IgD-negative memory B cell (primary cell): ENCODE measurements around the gene ATRAID. TPM values are rescaled to one million over a fixed set of nuclear protein-coding genes. Genes with fewer than 3 reads are reported as not detected.

ENCODE experiments used
- H3K27ac Mint-ChIP-seq, 3 donors: one replicate each; pipeline ENCODE4 v1.8.0; 2020 to 2022; ENCODE audit warnings: mild to moderate bottlenecking in 3 of 3, mixed read lengths in 3 of 3, moderate library complexity in 1 of 3
- H3K27me3 Mint-ChIP-seq: one replicate; pipeline ENCODE4 v1.8.0; 2021; ENCODE audit warnings: mixed read lengths
- H3K36me3 Mint-ChIP-seq: one replicate; pipeline ENCODE4 v1.8.0; 2020; ENCODE audit warnings: mild to moderate bottlenecking, mixed read lengths
- H3K4me1 Mint-ChIP-seq, 3 donors: one replicate each; pipeline ENCODE4 v1.8.0; 2020 to 2022; ENCODE audit warnings: mixed read lengths in 3 of 3, mild to moderate bottlenecking in 1 of 3
- H3K4me3 Mint-ChIP-seq, 4 donors: one replicate each; pipeline ENCODE4 v1.8.0; 2020 to 2022; ENCODE audit warnings: mild to moderate bottlenecking in 4 of 4, mixed read lengths in 4 of 4, moderate library complexity in 3 of 4
- H3K9me3 Mint-ChIP-seq, 3 donors: one replicate each; pipeline ENCODE4 v1.8.0; 2020 to 2021; ENCODE audit warnings: mixed read lengths in 3 of 3, mild to moderate bottlenecking in 1 of 3
- polyA plus RNA-seq: library from polyadenylated mRNA; unstranded; fragments of 300-500 nt; fragmentation: Illumina TruSeq; gene quantifications from one replicate; pipeline ENCODE4 v1.2.3, GENCODE V29; 2021

Gene ATRAID
- polyA plus RNA-seq, 1 donor from 2014 or later = 274 TPM

DNA sequence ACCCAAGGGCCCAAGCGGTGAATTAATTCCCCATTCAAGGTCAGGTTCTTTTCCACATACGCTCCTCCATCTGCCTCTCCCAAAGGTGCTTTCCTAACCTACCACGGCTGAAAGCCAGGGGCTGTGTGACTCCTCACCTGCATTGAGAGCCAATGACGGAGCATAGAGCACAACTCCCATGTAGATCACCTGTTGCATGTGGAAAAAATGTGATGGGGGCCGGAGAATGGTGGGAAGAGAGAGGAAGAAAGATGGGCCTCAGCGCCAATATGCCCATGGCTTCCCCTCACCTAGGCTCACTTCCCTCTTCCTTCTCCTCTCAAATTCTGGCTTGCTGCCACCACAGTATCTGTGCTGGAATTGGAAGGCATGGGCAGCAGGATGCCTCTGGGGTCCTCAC, 5.5 kb upstream of the ATRAID start:
- peak overlapping the region in 1 of 3 donors; percentile 51 for H3K27ac Mint-ChIP-seq
- no peak overlapping the region for H3K4me3 Mint-ChIP-seq
- H3K9me3 Mint-ChIP-seq = no peaks in the 10 kb centered on the region
- H3K36me3 Mint-ChIP-seq = no peaks in the 10 kb centered on the region
- H3K4me1 Mint-ChIP-seq = peaks cover 6 to 10% (median 8%) of the 10 kb centered on the region in 3 donors
- no peaks in the 10 kb centered on the region for H3K27me3 Mint-ChIP-seq

- Mint-ChIP-seq H3K27me3 (no peaks in the 10 kb centered on the region), H3K4me1 (peaks cover 13 to 19% (median 16%) of the 10 kb centered on the region in 3 donors), H3K27ac (peak overlapping the region in 1 of 3 donors; percentile 51), H3K9me3 (no peaks in the 10 kb centered on the region), H3K36me3 (peaks cover 2% of the 10 kb centered on the region), H3K4me3 (peak overlapping the region in 1 of 4 donors; percentile 90)
Observed at GRCh38 chr2:27208486-27209050, 3.3 kb upstream of the ATRAID start.

DNA sequence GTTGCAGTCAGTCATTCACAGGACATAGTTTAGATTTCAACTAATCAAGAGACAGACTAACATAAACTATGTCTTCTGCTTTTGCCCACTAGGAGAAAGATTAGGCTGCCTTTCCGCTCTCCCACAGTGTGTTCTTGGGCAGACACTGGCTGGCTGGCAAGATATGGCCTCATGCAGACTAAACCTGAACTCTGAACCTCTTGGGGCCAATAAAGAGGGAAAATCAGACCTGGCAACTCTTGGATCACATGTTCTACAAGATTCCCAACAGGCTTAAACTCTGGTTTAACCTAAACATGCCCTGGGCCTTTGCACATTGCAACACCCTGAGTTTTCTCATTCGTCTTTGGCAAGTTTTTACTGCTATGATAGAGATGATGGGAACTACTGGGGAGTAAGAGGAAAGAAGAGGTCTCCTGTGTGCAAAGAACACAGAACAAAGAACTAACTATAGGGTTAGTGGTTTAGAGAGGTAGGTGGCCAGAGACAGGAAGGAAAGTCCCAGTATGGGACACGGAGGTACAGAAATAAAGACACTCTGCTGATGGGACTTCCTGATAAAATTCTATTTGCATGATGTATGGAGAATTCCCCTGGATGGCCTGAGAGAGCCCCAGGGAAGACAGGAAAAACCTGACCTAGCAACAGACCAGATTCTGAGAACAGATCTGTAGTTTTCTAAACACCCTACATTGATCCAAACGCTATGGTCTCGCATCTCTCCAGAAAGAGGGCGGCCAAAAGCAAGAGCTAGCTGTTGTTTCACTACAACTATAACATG, 2.0 kb upstream of the ATRAID start:
- H3K9me3 Mint-ChIP-seq = no peaks in the 10 kb centered on the region
- peaks cover 2% of the 10 kb centered on the region for H3K36me3 Mint-ChIP-seq
- no peaks in the 10 kb centered on the region for H3K27me3 Mint-ChIP-seq
- H3K27ac Mint-ChIP-seq = peak overlapping the region; percentile 73 to 92 (median 88)
- H3K4me3 Mint-ChIP-seq = peak overlapping the region; percentile 15 to 90 (median 66)
- H3K4me1 Mint-ChIP-seq = peaks cover 14 to 20% (median 18%) of the 10 kb centered on the region in 3 donors

GRCh38 chr2:27211241-27211942, 449 bp upstream of the ATRAID start:
- H3K4me3 Mint-ChIP-seq = peak overlapping the region; percentile 92 to 97 (median 94)
- peaks cover 14 to 21% (median 18%) of the 10 kb centered on the region in 3 donors for H3K4me1 Mint-ChIP-seq
- no peaks in the 10 kb centered on the region for H3K9me3 Mint-ChIP-seq
- H3K27me3 Mint-ChIP-seq = no peaks in the 10 kb centered on the region
- peaks cover 2% of the 10 kb centered on the region for H3K36me3 Mint-ChIP-seq
- peak overlapping the region; percentile 94 to 99 (median 98) for H3K27ac Mint-ChIP-seq

- Mint-ChIP-seq H3K4me3 (peak overlapping the region; percentile 92 to 99 (median 96)), H3K9me3 (no peaks in the 10 kb centered on the region), H3K4me1 (peaks cover 19 to 31% (median 20%) of the 10 kb centered on the region in 3 donors), H3K27me3 (no peaks in the 10 kb centered on the region), H3K27ac (peak overlapping the region; percentile 98 to 100 (median 99)), H3K36me3 (peaks cover 2% of the 10 kb centered on the region)
Observed at GRCh38 chr2:27212626-27213471, 1.0 kb downstream of the ATRAID start.

GRCh38 chr2:27214941-27215340, 3.1 kb downstream of the ATRAID start:
- H3K27me3 Mint-ChIP-seq = no peaks in the 10 kb centered on the region
- H3K36me3 Mint-ChIP-seq = peaks cover 2% of the 10 kb centered on the region
- H3K4me3 Mint-ChIP-seq = peak overlapping the region in 2 of 4 donors; percentile 32 to 89
- no peaks in the 10 kb centered on the region for H3K9me3 Mint-ChIP-seq
- H3K4me1 Mint-ChIP-seq = peaks cover 25 to 34% (median 27%) of the 10 kb centered on the region in 3 donors
- H3K27ac Mint-ChIP-seq = peak overlapping the region in 2 of 3 donors; percentile 64 to 88

GRCh38 chr2:27216416-27217137, 4.7 kb downstream of the ATRAID start:
- H3K27ac Mint-ChIP-seq = peak overlapping the region; percentile 88 to 91 (median 89)
- no peaks in the 10 kb centered on the region for H3K9me3 Mint-ChIP-seq
- H3K4me1 Mint-ChIP-seq = peaks cover 23 to 32% (median 28%) of the 10 kb centered on the region in 3 donors
- peak overlapping the region; percentile 89 to 98 (median 92) for H3K4me3 Mint-ChIP-seq
- no peaks in the 10 kb centered on the region for H3K27me3 Mint-ChIP-seq
- peaks cover 5% of the 10 kb centered on the region for H3K36me3 Mint-ChIP-seq

GRCh38 chr2:27217173-27218121, 5.6 kb downstream of the ATRAID start, which contains the start of gene CAD:
CAD (plus strand) TSS chr2:27217369; CDS start chr2:27217552, 183 bp downstream.
- Mint-ChIP-seq H3K4me1 (peaks cover 22 to 32% (median 28%) of the 10 kb centered on the region in 3 donors), H3K4me3 (peak within 1 kb of the TSS; percentile 89 to 98 (median 92)), H3K36me3 (peaks cover 4% of the 10 kb centered on the region), H3K9me3 (no peaks in the 10 kb centered on the region), H3K27ac (peak within 1 kb of the TSS; percentile 88 to 91 (median 89)), H3K27me3 (no peaks in the 10 kb centered on the region)

- peaks cover 14 to 23% (median 21%) of the 10 kb centered on the region in 3 donors for H3K4me1 Mint-ChIP-seq
- H3K4me3 Mint-ChIP-seq = peak overlapping the region in 3 of 4 donors; percentile 77 to 89 (median 89)
- peaks cover 3% of the 10 kb centered on the region for H3K36me3 Mint-ChIP-seq
- H3K27me3 Mint-ChIP-seq = no peaks in the 10 kb centered on the region
- H3K9me3 Mint-ChIP-seq = no peaks in the 10 kb centered on the region
- peak overlapping the region in 2 of 3 donors; percentile 2 to 88 for H3K27ac Mint-ChIP-seq
Observed at GRCh38 chr2:27218614-27219013, 6.8 kb downstream of the ATRAID start.

- Mint-ChIP-seq H3K36me3 (peaks cover 3% of the 10 kb centered on the region), H3K27me3 (no peaks in the 10 kb centered on the region), H3K27ac (peak overlapping the region in 1 of 3 donors; percentile 88), H3K4me3 (peak overlapping the region in 2 of 4 donors; percentile 77 to 89), H3K9me3 (no peaks in the 10 kb centered on the region), H3K4me1 (peaks cover 13 to 22% (median 20%) of the 10 kb centered on the region in 3 donors)
Observed at GRCh38 chr2:27219091-27219490, 7.2 kb downstream of the ATRAID start.

DNA sequence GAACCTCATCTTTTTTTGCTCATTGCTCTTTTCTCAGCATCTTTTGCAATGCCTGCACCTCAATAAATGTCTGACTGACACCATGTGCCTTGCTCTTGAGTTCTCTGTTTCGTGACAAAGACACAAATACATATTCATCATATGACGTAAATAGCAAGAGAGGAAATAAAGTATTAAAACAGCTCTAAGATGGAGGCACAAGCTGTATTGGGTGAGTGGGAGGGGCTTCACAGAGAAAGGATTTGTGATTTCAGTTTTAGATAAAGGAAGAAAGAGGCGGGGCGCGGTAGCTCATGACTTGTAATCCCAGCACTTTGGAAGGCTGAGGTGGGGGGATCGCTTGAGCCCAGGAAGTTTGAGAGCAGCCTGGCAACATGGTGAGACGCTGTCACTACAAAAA, 8.2 kb downstream of the ATRAID start:
- peaks cover 13 to 22% (median 20%) of the 10 kb centered on the region in 3 donors for H3K4me1 Mint-ChIP-seq
- no peaks in the 10 kb centered on the region for H3K27me3 Mint-ChIP-seq
- H3K4me3 Mint-ChIP-seq = no peak overlapping the region
- H3K9me3 Mint-ChIP-seq = no peaks in the 10 kb centered on the region
- H3K27ac Mint-ChIP-seq = no peak overlapping the region
- H3K36me3 Mint-ChIP-seq = peaks cover 6% of the 10 kb centered on the region

DNA sequence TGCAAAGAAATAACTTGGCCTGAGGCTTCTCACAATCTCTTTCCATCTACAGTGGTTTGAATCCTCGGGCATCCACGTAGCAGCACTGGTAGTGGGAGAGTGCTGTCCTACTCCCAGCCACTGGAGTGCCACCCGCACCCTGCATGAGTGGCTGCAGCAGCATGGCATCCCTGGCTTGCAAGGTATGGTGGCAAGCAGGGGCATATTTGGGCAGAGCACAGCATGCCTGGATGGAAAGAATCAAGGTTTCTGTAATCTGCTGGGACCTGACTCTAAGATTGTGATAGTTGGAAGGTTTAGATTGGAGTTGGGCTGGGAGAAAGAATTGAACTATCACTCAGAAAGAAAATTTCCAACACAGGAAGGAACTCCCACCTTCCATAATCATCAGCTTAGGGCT, 9.3 kb downstream of the ATRAID start:
- H3K4me1 Mint-ChIP-seq = peaks cover 13 to 22% (median 20%) of the 10 kb centered on the region in 3 donors
- H3K9me3 Mint-ChIP-seq = no peaks in the 10 kb centered on the region
- peak overlapping the region in 1 of 4 donors; percentile 28 for H3K4me3 Mint-ChIP-seq
- H3K36me3 Mint-ChIP-seq = peaks cover 6% of the 10 kb centered on the region
- H3K27me3 Mint-ChIP-seq = no peaks in the 10 kb centered on the region
- peak overlapping the region in 1 of 3 donors; percentile 33 for H3K27ac Mint-ChIP-seq

DNA sequence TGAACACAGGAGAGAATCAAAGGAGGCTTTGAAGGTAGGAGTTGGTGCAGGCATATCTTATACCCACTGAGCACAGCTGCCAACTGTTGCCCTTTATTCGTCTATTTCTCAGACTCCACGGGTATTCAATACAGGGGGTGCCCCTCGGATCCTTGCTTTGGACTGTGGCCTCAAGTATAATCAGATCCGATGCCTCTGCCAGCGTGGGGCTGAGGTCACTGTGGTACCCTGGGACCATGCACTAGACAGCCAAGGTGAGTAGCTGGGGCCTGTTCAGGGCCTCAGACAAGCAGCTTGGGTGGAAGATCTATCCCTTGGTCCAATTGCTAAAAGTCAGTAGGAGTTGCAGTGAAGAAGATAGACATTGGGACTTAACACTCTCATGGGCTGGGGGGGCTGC, 10.6 kb downstream of the ATRAID start:
- no peaks in the 10 kb centered on the region for H3K9me3 Mint-ChIP-seq
- H3K4me1 Mint-ChIP-seq = peaks cover 13 to 14% (median 13%) of the 10 kb centered on the region in 3 donors
- H3K4me3 Mint-ChIP-seq = no peak overlapping the region
- no peaks in the 10 kb centered on the region for H3K27me3 Mint-ChIP-seq
- peaks cover 8% of the 10 kb centered on the region for H3K36me3 Mint-ChIP-seq
- H3K27ac Mint-ChIP-seq = peak overlapping the region in 1 of 3 donors; percentile 43
